GM15510 (cell line): ENCODE results near the gene TIMM21.

Source experiments
- POLR2A ChIP-seq: IDR thresholded peaks from 3 replicates; pipeline ENCODE4 v1.6.1; 2011; ENCODE audit warnings: borderline replicate concordance; ENCODE audit not compliant: insufficient read length; ENCODE audit errors: extremely low read depth

TIMM21 gene

DNA sequence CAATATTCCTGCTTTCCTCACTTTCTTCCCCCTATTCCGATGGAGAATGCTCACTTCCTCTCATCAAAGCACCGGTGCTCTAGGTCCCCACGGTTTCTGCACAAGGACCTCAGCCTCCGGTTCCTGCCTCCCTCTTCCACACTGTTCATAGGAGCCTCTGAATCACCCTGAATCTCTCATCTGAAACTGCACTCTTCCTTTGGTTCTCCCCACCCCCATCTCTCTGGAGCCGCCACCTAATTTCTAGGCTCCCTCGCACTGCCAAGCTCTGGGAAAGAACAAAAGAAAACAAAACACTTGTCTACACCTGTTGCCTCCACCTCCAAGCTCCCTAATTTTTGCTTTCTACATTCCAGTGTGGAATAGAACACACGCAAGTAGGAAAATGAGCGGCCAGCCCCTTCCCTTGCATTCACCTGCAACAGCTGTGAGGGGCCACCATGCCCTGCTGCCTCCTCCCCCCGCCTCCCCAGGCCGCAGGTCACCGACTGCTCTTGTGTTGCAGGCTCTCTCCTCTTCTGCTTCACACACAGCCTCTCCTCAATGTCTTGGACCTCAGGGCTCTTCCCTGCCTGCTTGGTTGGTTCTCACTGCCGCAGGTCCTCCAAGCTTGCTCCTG lies 10.3 kb upstream of the TIMM21 start:
- no peak for TF ChIP-seq POLR2A

DNA sequence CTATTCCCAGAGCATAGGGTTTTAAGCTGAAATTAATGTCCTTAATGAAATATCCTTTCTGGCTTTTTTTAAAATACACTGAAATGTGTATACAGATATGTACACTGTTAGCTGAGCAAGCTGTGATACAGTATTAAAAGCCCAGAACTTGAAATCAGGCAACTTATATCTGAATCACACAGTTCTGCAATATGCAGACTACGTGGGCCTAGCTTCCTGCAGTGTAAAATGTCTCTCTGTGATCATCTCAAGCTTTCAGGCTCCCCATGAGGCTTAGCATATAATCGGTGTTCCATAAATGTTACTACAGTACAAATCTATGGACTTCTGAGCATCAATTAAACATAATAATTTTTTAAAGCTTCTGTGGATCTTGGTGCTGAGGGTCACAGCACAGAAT lies 8.9 kb upstream of the TIMM21 start:
- TF ChIP-seq POLR2A: no peak

DNA sequence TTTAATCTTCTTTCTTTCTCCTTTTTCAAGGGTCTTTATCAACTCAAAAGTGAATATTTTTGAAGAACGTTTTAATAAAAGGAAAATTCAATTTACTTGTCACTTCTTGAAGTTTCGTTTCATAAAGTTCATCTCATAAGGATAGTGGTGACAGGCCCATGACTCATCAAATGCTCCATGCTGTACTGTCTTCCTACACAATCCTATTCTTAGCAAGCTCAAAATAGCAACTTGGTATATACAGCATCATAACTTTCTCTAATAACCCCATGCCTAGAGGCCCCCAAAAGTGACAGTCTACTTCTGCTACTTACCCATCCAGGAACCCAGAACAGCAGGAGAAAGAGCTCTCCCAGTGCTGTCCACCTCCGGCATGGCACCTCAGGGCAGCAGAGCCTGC lies 8.4 kb upstream of the TIMM21 start:
- TF ChIP-seq POLR2A: no peak

DNA sequence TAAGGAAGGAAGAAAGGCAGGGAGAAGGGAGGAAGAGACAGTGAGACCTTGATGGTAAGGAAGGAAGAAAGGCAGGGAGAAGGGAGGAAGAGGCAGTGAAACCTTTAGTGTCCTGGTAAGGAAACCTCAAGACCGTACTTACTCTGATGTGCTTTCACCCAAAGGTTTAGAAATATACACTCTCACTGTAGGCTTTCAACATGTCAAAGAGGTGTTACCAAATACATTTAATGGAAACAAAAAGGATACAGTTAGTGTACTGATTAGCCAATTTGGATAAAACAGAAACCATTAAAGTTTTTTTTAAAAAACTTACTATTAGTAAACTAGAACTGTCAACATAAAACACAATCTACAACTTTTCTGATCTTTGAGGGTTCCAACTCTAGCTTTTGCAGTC lies 7.7 kb upstream of the TIMM21 start:
- no peak for TF ChIP-seq POLR2A

DNA sequence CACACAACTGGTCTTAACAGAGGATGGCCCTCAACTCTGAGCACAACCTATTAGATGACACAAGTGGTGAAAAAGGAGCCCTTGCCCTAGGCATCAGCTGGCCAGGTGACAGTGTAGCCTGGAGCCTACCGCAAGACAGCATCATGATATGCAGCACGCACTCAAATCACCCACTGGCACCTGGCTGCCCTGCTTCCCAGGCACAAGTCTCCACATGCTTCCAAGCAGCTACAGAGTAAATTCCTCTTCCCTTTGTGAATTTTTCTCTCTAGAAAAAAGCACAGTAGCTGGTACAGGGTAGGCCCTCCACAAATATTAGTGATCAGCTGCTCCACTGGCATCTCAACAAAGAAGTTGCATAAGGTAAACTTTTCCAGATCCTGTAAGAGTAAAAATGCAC lies 6.7 kb upstream of the TIMM21 start:
- TF ChIP-seq POLR2A: no peak

DNA sequence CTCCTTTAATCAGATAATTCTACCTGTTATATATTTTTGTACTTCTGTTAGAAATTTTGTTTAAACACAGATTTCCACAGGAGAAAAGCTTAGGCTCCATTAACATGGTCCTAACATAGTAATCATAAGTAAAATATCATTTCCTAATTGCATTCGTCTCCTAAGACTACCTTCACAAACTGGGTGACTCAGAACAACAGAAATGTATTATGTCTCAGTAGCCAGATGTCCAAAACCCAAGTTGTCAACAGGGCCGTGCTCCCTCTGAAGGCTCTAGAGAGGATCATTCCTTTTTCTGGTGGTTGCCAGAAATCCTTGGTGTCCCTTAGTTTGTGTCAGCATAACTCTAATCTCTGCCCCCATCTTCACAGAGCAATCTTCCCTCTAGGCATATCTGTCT lies 6.1 kb upstream of the TIMM21 start:
- TF ChIP-seq POLR2A: no peak

DNA sequence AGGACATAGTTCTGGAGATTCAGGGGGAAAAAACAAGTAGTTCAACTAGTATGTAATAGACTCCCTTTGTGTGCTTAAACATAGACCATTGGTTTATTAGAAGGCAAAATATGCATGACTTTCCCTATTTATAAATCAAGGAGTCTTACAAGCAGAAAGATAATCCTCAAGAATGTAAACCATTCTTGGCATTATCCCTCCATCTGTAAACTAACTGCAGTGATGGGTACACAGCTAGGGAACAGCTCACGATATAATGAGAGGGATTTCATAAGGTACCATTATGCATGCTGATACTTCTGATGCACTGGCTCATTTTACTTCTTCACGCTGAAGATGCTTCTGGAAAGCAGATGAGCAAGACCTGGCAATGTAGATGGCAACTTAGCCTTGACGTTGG lies 1.6 kb upstream of the TIMM21 start:
- no peak for TF ChIP-seq POLR2A

DNA sequence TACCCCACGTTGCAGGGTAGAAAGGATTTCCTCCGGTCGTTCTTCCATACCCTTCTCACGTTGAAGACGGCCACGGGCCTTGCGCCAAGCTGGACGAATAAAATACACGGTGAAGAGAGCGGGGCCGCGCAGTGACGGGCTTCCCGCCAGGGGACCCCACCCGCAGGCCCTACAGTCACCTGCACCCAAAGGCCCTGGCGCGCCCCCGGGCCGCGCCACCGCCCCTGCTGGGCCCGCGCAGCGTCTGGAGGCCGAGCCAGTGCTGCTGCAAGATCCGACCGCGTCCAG lies 888 bp upstream of the TIMM21 start:
- TF ChIP-seq POLR2A: no peak

DNA sequence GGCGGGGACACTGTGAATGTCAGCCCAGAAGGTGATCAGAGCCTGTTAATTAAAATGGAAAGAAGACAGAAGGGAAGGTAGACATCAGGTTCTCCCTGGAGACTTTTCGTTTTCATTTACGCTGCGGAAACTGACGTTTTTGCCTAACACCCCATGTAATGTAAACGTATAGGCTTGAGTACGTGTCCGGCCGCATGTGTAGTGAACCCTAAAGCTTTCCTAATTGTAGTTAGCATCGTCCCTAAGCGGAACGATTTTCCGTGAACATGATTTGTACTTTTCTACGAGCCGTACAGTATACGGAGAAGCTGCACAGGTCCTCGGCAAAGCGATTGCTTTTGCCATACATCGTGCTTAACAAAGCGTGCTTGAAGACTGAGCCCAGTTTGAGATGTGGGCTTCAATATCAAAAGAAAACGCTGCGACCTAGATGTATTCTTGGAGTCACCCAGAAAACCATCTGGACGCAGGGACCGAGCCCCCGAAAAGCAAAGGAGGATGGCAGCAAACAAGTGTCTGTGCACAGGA lies 284 bp downstream of the TIMM21 start:
- no peak for TF ChIP-seq POLR2A

DNA sequence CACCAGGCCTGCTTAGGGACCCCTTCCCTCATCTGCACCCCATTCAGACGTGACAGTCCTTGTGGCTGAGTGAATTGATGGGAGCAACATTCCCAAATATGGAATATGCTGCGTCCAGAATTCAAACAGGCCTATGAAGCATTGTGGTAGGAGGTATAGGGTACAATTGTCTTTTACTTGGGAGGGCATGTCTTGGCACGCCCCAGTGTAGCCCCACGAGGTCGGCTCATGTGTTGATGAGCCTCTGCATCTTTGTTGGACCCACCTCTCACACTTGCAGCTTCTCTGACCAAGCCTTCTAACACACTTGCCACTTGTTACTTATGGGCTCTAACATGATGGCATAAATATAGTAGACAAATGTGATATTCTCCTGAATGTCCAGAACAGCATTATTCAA lies 1.6 kb downstream of the TIMM21 start:
- no peak for TF ChIP-seq POLR2A

DNA sequence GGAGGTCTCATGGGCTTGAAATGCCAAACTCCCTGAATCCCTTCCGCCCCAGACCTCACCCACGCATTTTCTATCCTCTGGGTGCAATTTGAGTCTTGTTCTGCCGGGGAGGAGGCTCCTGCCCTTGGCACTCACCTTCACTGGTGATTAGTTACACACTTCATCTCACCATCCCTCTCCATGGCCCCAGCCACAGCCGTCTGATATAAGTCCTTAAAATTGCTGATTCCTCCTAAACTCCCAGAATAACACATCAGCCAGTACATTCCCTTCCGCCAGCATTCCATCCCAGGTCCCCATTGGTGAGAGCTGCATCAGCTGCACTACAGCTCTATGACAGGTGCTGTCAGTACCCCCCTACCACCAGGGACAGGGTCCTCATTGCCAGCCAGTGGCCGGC lies 3.9 kb downstream of the TIMM21 start:
- TF ChIP-seq POLR2A: no peak

DNA sequence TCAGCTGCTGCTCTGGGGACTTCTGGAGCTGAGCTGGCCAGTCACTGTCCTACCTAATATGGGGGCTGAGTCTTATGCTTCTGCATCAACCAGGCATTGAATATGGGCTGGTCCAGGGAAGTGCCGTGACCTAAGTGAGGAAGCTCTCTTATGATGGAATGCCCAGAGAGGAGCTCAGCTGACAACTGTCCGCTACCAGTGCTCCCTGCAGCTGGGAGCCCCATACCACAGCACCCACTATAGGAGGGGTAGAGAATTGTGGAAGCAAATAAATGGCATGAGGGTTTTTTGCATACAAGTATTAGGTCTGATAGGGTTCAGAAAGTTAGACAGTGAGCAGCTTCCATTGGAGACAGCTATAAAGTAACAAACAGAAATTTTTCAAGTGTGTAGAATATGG lies 4.5 kb downstream of the TIMM21 start:
- no peak for TF ChIP-seq POLR2A

DNA sequence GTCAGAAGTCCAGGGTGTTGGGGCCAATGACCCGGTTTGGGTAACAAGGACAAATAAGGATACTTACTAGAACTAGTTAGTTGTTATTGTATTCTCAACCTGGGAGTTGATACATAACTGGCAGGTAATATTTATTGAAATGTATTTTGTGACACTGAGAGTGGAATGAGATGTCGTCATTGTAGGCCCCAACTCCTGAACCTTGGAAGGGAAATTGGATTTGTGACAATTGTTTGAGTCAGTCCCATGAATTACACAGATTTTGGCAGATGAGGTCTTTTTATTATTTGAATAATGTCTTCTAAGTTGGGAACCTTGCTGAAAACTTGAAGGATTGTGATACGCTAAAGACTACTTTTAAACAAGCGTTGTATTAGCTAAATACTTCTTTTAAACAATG lies 5.1 kb downstream of the TIMM21 start:
- TF ChIP-seq POLR2A: no peak

DNA sequence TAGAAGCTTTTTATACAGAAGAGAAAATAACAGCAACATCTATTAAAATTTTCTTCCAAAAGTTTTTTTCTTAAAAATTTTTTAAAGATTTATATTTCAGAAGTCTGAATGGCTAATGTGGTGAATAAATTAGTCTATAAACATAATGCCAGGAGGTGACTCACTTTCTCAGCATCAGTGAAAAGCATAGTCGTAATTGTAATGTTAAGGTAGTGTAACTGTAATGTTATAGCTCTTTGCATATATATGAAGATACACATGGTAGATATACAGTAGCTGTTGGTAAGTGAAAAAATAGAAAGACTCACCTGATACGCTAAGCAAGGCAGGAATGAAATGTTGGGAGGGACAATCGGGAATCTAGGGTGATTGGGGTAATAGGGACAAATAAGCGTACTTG lies 5.5 kb downstream of the TIMM21 start:
- TF ChIP-seq POLR2A: no peak

DNA sequence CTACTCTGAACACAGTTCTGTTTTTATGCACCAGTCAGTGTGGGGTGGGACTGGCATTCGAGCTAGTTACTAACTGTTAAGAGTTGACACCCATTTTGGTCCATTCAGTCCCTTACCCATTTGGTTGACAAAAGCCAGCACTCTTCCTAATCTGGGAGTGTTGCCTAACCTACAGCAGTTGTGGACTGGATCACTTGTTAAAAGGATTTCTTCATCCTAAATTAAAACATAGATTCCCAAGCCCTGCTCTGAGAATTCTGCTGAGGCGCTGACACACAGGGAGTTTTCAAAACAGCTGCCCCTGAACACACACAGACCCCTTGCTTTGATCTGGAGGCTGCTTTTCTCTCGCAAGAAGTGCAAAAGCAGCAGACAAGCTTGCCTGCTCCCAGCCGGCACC lies 6.4 kb downstream of the TIMM21 start:
- TF ChIP-seq POLR2A: no peak

DNA sequence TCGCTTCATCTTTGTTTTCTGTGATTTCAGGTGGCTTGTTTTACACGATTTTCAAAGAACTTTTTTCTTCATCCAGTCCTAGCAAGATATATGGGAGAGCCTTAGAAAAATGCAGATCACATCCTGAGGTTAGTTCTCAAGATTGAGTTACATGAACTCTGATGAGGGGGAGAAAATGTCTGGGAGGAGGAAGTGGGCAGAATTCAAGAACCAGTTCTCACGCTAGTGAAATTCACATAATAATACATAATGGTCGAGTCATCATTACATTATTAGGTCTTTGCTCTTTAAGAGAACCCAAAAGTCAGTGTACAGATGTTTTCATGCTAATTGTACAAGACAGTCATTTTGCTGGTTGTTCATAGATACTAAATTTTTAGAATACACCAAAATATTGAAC lies 7.0 kb downstream of the TIMM21 start:
- no peak for TF ChIP-seq POLR2A

DNA sequence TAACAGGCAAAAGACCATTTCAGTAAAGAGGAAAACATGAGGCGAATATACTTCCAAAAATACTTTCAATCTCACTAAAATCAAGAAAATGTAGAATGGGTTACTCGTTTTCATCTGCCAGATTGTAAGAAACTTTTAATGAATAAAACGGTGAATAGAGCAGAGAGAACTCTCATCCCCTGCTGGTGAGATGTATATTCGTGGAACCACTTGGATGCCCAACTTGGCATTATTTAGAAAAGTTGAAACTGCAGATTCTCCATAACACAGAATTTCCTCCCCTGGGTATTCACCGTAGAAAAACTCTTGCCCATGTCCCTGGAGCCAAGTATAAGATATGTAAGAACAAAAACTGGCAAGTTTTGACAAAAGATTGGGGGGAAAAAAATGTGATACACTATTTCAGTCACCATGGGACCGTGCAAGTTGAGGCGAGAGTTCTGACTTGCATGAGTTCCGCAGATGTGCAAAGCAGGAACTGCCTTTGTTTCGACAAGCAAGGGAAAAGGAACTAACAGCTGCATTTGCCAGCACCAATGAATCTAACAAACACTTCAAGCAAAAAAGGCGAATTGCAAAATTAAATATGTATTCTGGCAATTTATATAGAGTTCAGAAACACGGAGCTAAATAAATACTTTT lies 14.8 kb downstream of the TIMM21 start:
- TF ChIP-seq POLR2A: no peak
